GM21526 (cell line): ENCODE results near the gene USH2A.

Experiments used
- ATAC-seq: cut with Tn5 transposase; IDR thresholded peaks from one replicate; pipeline ENCODE4 v1.9.1; 2021; ENCODE audit warnings: moderate library complexity; ENCODE audit not compliant: unreplicated experiment, low FRiP score

USH2A gene

DNA sequence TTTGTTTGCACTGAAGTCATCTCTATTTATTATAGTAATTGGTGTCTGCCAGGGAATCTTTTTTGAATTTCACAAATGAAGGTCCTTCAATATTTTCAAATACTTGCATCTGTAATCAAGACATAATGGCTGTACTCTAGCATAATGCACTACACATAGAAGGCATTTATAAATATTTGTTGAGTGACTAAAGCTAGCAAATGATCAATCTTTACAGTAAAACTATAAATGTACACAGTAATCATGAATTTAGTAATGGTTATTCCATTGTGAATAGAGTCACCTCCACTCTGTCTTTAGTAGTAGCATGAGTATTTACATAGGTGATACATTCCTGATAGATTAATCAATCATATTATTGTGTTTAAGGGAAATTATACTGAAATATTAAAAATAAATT is 119.6 kb downstream of the USH2A start:
- ATAC-seq: no peak

GRCh38 chr1:216293683-216294082 is 129.6 kb downstream of the USH2A start:
- ATAC-seq: no peak

GRCh38 chr1:216290074-216290473 is 133.2 kb downstream of the USH2A start:
- ATAC-seq: no peak

DNA sequence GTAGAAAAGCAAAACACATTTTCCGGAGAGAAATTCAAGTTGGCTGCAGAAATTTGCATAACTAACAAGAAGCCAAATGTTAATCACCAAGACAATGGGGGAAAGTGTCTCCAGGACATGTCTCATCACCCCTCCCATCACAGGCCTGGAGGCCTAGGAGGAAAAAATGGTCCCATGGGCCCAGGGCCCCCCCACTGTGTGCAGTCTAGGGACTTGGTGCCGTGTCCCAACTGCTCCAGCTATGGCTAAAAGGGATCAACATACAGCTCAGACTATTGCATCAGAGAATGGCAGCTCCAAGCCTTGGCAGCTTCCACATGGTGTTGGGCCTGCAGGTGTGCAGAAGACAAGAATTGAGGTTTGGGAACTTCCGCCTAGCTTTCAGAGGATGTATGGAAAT is 138.2 kb downstream of the USH2A start:
- no peak for ATAC-seq

DNA sequence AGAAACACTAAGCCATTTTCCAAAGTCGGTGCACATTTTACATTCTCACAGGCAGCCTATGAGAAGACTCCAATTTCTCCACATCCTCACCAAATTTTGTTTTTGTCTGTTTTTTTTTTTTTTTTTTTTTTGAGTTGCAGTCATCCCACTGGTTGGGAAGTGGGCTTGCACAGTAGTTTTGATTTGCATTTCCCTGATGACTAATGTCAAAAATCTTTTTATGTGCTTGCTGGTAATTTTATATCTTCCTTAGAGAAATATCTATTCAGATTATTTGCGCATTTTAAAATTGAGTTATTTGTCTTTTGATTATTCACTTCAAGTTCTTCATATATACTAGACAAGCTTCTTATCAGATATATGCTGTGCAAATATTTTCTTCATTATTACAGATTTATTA is 141.5 kb downstream of the USH2A start:
- ATAC-seq: no peak

- no peak for ATAC-seq
Observed at GRCh38 chr1:216270086-216270773, 153.0 kb downstream of the USH2A start.

DNA sequence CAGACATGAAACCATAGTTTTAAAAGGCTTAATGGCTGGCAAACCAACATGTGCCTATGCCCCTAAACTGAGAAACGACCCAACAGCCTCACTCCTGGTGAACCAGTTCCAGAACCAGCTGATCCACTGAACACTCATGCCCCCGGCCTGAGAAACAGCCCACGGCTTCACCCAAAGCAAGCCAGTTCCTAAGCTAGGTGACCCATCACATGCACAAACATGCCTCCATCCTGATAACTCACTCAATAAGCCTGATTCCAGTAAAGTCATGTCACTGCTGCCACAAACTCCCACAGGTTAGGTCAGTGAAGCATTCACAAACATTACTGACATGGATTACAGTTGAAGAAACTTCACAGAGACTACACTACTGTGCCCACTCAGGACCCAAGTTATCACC is 161.6 kb downstream of the USH2A start:
- no peak for ATAC-seq

DNA sequence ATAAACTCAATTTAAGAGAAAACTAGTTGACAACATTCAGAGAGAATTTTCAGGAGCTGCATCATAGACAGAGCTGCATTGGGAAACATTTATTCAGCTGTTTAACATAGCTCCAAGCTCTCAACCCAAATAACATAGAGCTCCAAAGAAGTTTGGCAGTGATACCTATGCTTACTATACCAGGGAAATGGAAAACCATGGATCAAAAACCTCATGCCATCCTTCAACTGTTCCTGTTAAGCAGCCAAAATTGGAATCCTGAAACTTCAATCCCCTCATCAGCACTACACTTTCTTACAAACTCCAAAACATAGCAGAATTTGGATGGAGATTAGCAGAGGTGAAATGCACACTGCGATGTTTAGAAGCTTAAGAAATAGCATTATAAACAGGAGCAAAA is 164.4 kb downstream of the USH2A start:
- ATAC-seq: no peak

GRCh38 chr1:216258386-216258785 is 164.9 kb downstream of the USH2A start:
- ATAC-seq: no peak

DNA sequence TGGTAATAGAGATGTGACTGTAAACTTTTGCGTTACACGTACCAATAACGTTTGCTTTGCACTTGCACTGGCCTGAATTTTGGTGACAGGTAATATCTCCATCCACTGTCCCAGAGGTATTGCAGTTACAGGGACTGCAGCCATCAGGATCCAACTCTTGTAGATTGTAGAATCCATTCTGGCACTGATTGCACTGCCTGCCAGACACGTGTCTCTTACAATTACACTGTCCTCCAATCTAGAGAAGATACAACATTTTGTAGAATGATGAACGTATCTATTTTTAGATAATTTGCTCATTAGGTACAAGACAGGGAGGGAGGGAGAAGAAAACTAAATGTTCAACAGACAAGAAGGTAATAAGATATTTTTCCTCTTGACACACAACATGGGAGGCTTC is 172.4 kb downstream of the USH2A start:
- no peak for ATAC-seq

GRCh38 chr1:216248628-216249027 is 174.6 kb downstream of the USH2A start:
- ATAC-seq: no peak

DNA sequence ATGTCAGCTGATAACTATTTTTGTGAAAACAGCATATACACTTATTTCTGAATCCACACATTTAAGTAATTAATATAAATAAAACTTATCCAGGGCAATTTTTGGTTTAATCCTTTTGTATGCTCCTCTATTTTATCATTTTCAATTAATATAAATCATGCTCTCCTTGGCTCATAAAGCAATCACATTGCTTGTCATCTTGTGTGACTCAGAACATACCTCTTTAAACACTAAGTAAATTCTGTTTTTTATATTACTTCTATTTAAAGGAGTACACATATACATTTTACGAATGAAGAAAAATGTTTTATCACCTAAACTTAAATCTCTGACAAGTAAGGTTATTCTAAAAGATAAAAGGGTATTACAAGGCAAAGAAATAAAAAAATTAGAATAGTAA is 175.3 kb downstream of the USH2A start:
- ATAC-seq: no peak

DNA sequence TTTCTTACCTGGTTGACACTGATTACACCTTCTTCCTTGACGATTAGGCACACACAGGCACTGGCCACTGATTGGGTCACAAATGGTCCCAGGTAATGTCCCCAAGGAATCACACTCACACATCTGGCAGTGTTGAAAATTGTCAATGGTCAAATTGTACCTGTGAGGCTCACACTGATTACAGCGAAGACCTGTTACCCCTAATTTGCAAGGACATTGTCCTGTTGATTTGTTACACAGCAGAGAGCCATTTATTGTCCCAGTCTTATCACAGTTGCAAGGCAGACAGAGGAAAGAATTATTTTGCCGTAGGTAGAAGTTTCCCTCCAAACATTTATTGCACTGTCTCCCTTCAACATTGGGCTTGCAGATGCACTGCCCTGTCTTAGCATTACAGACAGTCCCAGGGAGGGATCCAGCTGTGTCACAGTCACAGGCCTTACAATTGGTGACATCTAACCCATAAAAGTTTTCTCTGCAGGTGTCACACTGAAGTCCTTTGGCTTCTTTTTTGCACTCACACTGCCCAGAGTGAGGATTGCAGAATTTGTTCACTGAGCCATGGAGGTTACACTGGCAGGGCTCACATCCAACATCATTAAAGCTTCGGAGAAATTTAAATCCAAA is 176.6 kb downstream of the USH2A start:
- no peak for ATAC-seq

DNA sequence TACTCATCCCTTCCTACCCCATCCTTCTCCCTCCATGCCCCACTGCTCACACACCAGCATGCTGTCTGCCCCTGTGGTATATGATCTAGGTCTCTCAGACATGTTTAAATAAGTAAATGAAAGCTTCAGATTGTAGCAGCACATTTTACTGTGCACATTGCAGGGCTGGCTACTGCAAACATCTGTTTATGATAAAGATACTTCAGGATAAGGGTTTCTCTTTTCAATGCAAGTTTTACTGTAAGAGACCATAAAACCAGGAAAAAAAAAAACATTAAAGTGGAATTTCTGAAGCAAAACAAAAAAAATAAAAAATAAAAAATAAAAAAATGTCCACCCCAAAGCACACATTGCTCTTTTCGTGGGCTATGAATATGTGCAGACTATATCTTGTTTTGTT is 184.4 kb downstream of the USH2A start:
- ATAC-seq: no peak

DNA sequence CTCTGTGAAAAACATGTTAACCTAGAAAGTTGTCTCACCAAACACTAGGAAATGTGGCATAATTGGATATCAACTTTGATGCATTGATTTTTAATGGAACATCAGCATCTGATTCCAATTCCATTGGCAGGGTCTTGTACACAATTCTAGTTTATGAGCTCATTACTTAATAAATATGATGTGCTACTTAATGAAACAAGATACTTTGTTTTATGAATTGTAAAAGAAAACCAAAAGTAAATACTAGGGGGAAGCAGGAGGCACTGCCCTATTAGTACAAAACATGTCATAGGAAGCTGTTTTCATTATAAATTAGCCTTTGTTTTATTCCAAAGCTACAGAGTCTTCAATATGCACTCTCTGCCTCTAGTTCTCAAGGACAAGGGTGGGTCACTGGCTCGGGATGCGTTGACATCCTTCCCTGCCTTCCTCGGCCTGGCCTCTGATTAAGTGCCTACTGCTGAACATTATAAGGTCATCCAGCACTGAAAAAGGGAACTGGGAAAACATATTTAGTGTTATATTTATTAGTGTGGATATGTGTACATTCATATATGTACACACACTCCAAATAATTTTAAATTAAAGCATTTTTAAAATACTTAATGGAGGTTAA is 185.2 kb downstream of the USH2A start:
- no peak for ATAC-seq

GRCh38 chr1:216224233-216224632 is 199.0 kb downstream of the USH2A start:
- no peak for ATAC-seq

DNA sequence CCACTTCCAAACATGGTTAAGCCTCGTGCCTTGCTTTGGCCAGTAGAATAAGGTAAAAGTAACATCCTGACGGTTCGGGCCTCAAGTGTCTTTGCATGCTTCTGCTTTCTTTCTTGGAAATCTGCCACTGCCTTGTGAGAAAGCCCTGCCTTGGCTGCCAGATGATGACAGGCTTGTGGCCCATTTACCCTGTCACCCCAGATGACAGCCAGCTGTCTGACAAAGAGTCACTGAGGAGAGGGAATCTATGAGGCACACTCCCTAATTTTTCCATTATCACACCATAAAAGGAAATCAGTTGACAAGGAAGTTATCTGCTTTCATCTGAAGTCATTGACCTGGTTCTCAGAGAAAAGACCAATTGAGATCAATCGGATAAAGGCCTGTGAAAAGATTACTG is 199.8 kb downstream of the USH2A start:
- no peak for ATAC-seq

- no peak for ATAC-seq
Observed at GRCh38 chr1:216222288-216222687, 201.0 kb downstream of the USH2A start.

DNA sequence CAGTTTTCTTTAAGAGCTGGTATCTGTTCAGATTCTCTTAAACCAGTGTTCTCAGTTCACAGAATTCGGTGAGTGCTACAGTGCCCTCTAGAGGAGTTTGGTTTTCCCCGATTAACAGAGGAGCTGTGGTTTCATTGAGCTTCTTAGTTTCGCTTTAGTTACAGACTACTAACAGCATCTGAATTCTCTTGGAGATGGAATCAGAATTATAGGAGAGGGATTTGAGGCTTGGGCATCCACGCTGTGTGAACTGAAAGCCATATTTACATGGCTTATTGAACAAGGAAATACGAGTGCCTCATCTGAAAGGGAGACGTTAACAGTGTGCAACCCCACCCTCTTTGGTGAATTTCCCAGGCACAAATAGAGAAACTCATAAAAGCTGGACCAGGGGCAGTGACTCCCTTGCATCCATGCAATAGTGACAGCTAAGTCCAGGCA is 202.0 kb downstream of the USH2A start:
- peak; percentile 100 for ATAC-seq

GRCh38 chr1:216216305-216216704 is 206.9 kb downstream of the USH2A start:
- no peak for ATAC-seq

DNA sequence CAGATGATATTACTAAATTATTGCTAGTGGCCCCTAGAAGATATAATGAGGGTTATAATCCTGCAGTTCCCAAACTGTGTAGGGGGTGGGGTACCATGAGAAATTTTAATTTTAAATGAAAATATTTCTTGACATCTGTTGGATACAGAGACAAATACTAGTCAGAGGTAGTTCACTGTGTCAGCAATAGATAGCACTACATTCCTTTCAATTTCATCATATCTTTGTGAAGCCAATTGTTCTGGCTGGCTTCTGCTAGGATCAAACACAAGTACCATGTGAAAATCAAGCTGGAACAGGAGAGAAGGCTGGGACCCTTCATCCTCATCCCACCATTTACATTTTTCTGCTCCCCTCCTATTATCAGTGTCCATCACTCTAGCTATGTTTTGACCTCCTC is 208.1 kb downstream of the USH2A start:
- no peak for ATAC-seq

- no peak for ATAC-seq
Observed at GRCh38 chr1:216212826-216213225, 210.4 kb downstream of the USH2A start.
